OCI-LY3 (cell line): Measurements from ENCODE around the gene TBX21.

Experiments
- H2AFZ ChIP-seq: fragments of 200-600, 300-600 bp; shearing (Covaris generic); 2 replicates; pipeline ENCODE4 v1.6.0; 2014; ENCODE audit warnings: antibody characterized with exemption, low read depth, low read length
- H3K27ac ChIP-seq: fragments of 200-600, 300-600 bp; sonication (generic); 2 replicates; pipeline ENCODE4 v1.5.1; 2014; ENCODE audit warnings: mild to moderate bottlenecking, low read length, moderate library complexity, mixed read lengths
- H3K27me3 ChIP-seq: fragments of 200-600, 300-600 bp; sonication (generic); 2 replicates; pipeline ENCODE4 v1.6.1; 2014; ENCODE audit warnings: low read depth, low read length, mixed read lengths
- H3K36me3 ChIP-seq: fragments of 200-600, 300-600 bp; sonication (generic); replicated peaks from 2 replicates; pipeline ENCODE3; 2014; ENCODE audit warnings: low read depth, low read length, mixed read lengths
- H3K4me1 ChIP-seq: fragments of 300-600, 200-600 bp; sonication (generic); 2 replicates; pipeline ENCODE4 v1.6.1; 2014; ENCODE audit warnings: low read length, mixed read lengths
- H3K4me2 ChIP-seq: fragments of 200-600, 300-600 bp; sonication (generic); 2 replicates; pipeline ENCODE4 v1.6.1; 2014; ENCODE audit warnings: low read length, mixed read lengths
- H3K4me3 ChIP-seq: fragments of 300-600, 200-600 bp; sonication (generic); 2 replicates; pipeline ENCODE4 v1.5.1; 2014; ENCODE audit warnings: antibody characterized with exemption, mild to moderate bottlenecking, low read length, moderate library complexity
- H3K79me2 ChIP-seq: fragments of 300-600, 200-600 bp; shearing (Covaris generic); 2 replicates; pipeline ENCODE4 v1.6.1; 2014; ENCODE audit warnings: mild to moderate bottlenecking, low read length, mixed read lengths
- H3K9ac ChIP-seq: fragments of 300-600, 200-600 bp; shearing (Covaris generic); 2 replicates; pipeline ENCODE4 v1.6.0; 2014; ENCODE audit warnings: mild to moderate bottlenecking, low read length, moderate library complexity
- H3K9me3 ChIP-seq: fragments of 200-600, 300-600 bp; shearing (Covaris generic); 2 replicates; pipeline ENCODE4 v1.6.1; 2014; ENCODE audit warnings: low read length, mixed read lengths; ENCODE audit not compliant: insufficient read depth
- H4K20me1 ChIP-seq: fragments of 200-600, 300-600 bp; sonication (generic); 2 replicates; pipeline ENCODE4 v1.6.1; 2016; ENCODE audit warnings: low read length, mixed read lengths; ENCODE audit not compliant: insufficient read depth
- CTCF ChIP-seq: fragments of 200-600, 300-600 bp; sonication (generic); IDR thresholded peaks from 2 replicates; pipeline ENCODE4 v1.5.1; 2014; ENCODE audit warnings: antibody characterized with exemption, low read length, low read depth
- EZH2phosphoT487 ChIP-seq: fragments of 200-600 bp; shearing (Covaris generic); IDR thresholded peaks from 2 replicates; pipeline ENCODE4 v1.6.1; 2018; ENCODE audit warnings: antibody characterized with exemption, mixed run types, low read depth

Gene TBX21

GRCh38 chr17:47741109-47741792 lies 8.2 kb downstream of the TBX21 start:
- Histone ChIP-seq H3K27me3 (peaks cover 44% of the 10 kb centered on the region), H3K4me1 (peaks cover 11% of the 10 kb centered on the region; the same call in 1 of the 2 replicates), H3K9me3 (no peaks in the 10 kb centered on the region), H3K36me3 (no peaks in the 10 kb centered on the region), H3K27ac (no peak overlapping the region), H3K9ac (no peak overlapping the region), H2AFZ (no peak overlapping the region), H3K4me3 (no peak overlapping the region), H3K4me2 (no peak overlapping the region), H3K79me2 (no peaks in the 10 kb centered on the region), H4K20me1 (no peaks in the 10 kb centered on the region)
- no peak for TF ChIP-seq EZH2phosphoT487
- no peak for TF ChIP-seq CTCF

- H3K9ac ChIP-seq: no peak overlapping the region
- no peak overlapping the region for H3K4me3 ChIP-seq
- no peaks in the 10 kb centered on the region for H3K9me3 ChIP-seq
- no peaks in the 10 kb centered on the region for H3K36me3 ChIP-seq
- no peak overlapping the region for H3K4me2 ChIP-seq
- H3K27ac ChIP-seq: no peak overlapping the region
- no peak overlapping the region for H2AFZ ChIP-seq
- TF ChIP-seq EZH2phosphoT487 (no peak), CTCF (no peak)
- H3K27me3 ChIP-seq: peaks cover 44% of the 10 kb centered on the region
- H4K20me1 ChIP-seq: no peaks in the 10 kb centered on the region
- H3K79me2 ChIP-seq: no peaks in the 10 kb centered on the region
- peaks cover 11% of the 10 kb centered on the region; the same call in 1 of the 2 replicates for H3K4me1 ChIP-seq
These were observed 8.7 kb downstream of the TBX21 start for GRCh38 chr17:47741793-47742145.

GRCh38 chr17:47742319-47743181 lies 9.5 kb downstream of the TBX21 start:
- H2AFZ ChIP-seq: no peak overlapping the region
- H3K27ac ChIP-seq: no peak overlapping the region
- H3K79me2 ChIP-seq: no peaks in the 10 kb centered on the region
- H3K27me3 ChIP-seq: peaks cover 44% of the 10 kb centered on the region
- H3K4me3 ChIP-seq: peak overlapping the region; percentile 19; the same call in 1 of the 2 replicates
- H3K4me2 ChIP-seq: peak overlapping the region; percentile 46
- TF ChIP-seq CTCF (peak; percentile 68), EZH2phosphoT487 (no peak)
- no peaks in the 10 kb centered on the region for H3K36me3 ChIP-seq
- no peak overlapping the region for H3K9ac ChIP-seq
- H4K20me1 ChIP-seq: no peaks in the 10 kb centered on the region
- H3K4me1 ChIP-seq: peaks cover 11% of the 10 kb centered on the region; the same call in 1 of the 2 replicates
- H3K9me3 ChIP-seq: no peaks in the 10 kb centered on the region
